HEK293 (cell line): ENCODE measurements around the gene HOXA11.

ENCODE experiments used
- CTCF ChIA-PET: fragments of 350-600 bp; formaldehyde crosslinking; extraction: SDS; loops from one replicate; lab custom pipeline; 2021; ENCODE audit warnings: antibody characterized with exemption; lab: Yijun Ruan, JAX
- POLR2A ChIA-PET: fragments of 300-600 bp; formaldehyde crosslinking; extraction: SDS; loops from one replicate; lab custom pipeline; 2020; ENCODE audit warnings: antibody characterized with exemption, inconsistent platforms; lab: Yijun Ruan, JAX
- H3K27ac ChIP-seq: fragments of 200-500 bp; sonication (Bioruptor generic); 2 replicates; pipeline ENCODE4 v1.5.1; 2014; ENCODE audit warnings: low read depth, low read length, control low read depth, inconsistent platforms; ENCODE audit errors: extremely low read depth
- H3K36me3 ChIP-seq, 2 experiments: fragments of 200-500 bp in 1 of 2; sonication (Bioruptor generic) in 1 of 2; 1 replicate in 1 of 2; 2 replicates in 1 of 2; pipeline ENCODE4 v1.5.1; 2014 to 2017; ENCODE audit warnings: inconsistent platforms in 2 of 2, low read length in 2 of 2; ENCODE audit not compliant: control insufficient read depth in 2 of 2, insufficient read depth in 1 of 2
- H3K4me1 ChIP-seq: fragments of 200-500 bp; sonication (Bioruptor generic); 2 replicates; pipeline ENCODE4 v1.5.1; 2014; ENCODE audit warnings: mild to moderate bottlenecking, low read length, inconsistent platforms; ENCODE audit not compliant: control insufficient read depth, insufficient read depth
- H3K4me3 ChIP-seq: 2 replicates; pipeline ENCODE4 v1.5.1; 2011; ENCODE audit warnings: low read depth, mild to moderate bottlenecking, control low read depth, low read length, moderate library complexity
- H3K9me3 ChIP-seq: fragments of 200-500 bp; sonication (Bioruptor generic); 2 replicates; pipeline ENCODE4 v1.5.1; 2014; ENCODE audit warnings: low read depth, low read length, inconsistent platforms; ENCODE audit not compliant: control insufficient read depth, insufficient read depth
- GLIS1 ChIP-seq: fragments of 450-650 bp; formaldehyde crosslinking; IDR thresholded peaks from 2 replicates; pipeline ENCODE4 v1.5.1; 2016; ENCODE audit warnings: missing biosample characterization, missing genetic modification characterization
- GLIS2 ChIP-seq: fragments of 450-650 bp; formaldehyde crosslinking; IDR thresholded peaks from 2 replicates; pipeline ENCODE4 v1.5.1; 2016; ENCODE audit warnings: missing biosample characterization, missing genetic modification characterization
- HOXA7 ChIP-seq: sonication (generic); formaldehyde crosslinking; IDR thresholded peaks from 2 replicates; pipeline ENCODE4 v1.8.1; 2022; ENCODE audit warnings: missing genetic modification reagents, borderline replicate concordance
- KLF1 ChIP-seq: fragments of 450-650 bp; formaldehyde crosslinking; IDR thresholded peaks from 2 replicates; pipeline ENCODE4 v1.5.1; 2016; ENCODE audit warnings: missing biosample characterization, missing genetic modification characterization
- KLF8 ChIP-seq: fragments of 450-650 bp; formaldehyde crosslinking; IDR thresholded peaks from 2 replicates; pipeline ENCODE4 v1.5.1; 2016; ENCODE audit warnings: missing biosample characterization, missing genetic modification characterization
- SCRT2 ChIP-seq: fragments of 450-650 bp; formaldehyde crosslinking; IDR thresholded peaks from 2 replicates; pipeline ENCODE4 v1.5.1; 2016; ENCODE audit warnings: missing biosample characterization, missing genetic modification characterization
- SP2 ChIP-seq: fragments of 450-650 bp; formaldehyde crosslinking; IDR thresholded peaks from 2 replicates; pipeline ENCODE4 v1.5.1; 2016; ENCODE audit warnings: missing biosample characterization, missing genetic modification characterization
- ZBTB8A ChIP-seq: fragments of 450-650 bp; formaldehyde crosslinking; IDR thresholded peaks from 2 replicates; pipeline ENCODE4 v1.5.1; 2016; ENCODE audit warnings: missing biosample characterization, missing genetic modification characterization
- ZFP37 ChIP-seq: fragments of 450-650 bp; formaldehyde crosslinking; IDR thresholded peaks from 2 replicates; pipeline ENCODE4 v1.5.1; 2016; ENCODE audit warnings: missing biosample characterization, missing genetic modification characterization
- ZNF266 ChIP-seq: fragments of 450-650 bp; formaldehyde crosslinking; IDR thresholded peaks from 2 replicates; pipeline ENCODE4 v1.5.1; 2016; ENCODE audit warnings: missing biosample characterization, missing genetic modification characterization, low read depth
- ZNF341 ChIP-seq: fragments of 450-650 bp; formaldehyde crosslinking; IDR thresholded peaks from 2 replicates; pipeline ENCODE4; 2016; ENCODE audit warnings: low read depth, missing biosample characterization, missing genetic modification characterization
- ZNF561 ChIP-seq: fragments of 450-650 bp; IDR thresholded peaks from 2 replicates; pipeline ENCODE4 v1.5.1; 2018; ENCODE audit warnings: missing biosample characterization, missing genetic modification characterization, borderline replicate concordance
- TF ChIP-seq, protein P1 (sequence below): fragments of 450-650 bp; formaldehyde crosslinking; IDR thresholded peaks from 2 replicates; pipeline ENCODE4 v1.5.1; 2017; ENCODE audit warnings: missing biosample characterization, missing genetic modification characterization
- TF ChIP-seq, protein P2 (sequence below): fragments of 450-650 bp; formaldehyde crosslinking; IDR thresholded peaks from 2 replicates; pipeline ENCODE4 v1.5.1; 2016; ENCODE audit warnings: missing biosample characterization, missing genetic modification characterization
- TF ChIP-seq, protein P3 (sequence below): fragments of 450-650 bp; IDR thresholded peaks from 2 replicates; pipeline ENCODE4 v1.5.1; 2018; ENCODE audit warnings: missing biosample characterization, missing genetic modification characterization

HOXA11 gene

DNA sequence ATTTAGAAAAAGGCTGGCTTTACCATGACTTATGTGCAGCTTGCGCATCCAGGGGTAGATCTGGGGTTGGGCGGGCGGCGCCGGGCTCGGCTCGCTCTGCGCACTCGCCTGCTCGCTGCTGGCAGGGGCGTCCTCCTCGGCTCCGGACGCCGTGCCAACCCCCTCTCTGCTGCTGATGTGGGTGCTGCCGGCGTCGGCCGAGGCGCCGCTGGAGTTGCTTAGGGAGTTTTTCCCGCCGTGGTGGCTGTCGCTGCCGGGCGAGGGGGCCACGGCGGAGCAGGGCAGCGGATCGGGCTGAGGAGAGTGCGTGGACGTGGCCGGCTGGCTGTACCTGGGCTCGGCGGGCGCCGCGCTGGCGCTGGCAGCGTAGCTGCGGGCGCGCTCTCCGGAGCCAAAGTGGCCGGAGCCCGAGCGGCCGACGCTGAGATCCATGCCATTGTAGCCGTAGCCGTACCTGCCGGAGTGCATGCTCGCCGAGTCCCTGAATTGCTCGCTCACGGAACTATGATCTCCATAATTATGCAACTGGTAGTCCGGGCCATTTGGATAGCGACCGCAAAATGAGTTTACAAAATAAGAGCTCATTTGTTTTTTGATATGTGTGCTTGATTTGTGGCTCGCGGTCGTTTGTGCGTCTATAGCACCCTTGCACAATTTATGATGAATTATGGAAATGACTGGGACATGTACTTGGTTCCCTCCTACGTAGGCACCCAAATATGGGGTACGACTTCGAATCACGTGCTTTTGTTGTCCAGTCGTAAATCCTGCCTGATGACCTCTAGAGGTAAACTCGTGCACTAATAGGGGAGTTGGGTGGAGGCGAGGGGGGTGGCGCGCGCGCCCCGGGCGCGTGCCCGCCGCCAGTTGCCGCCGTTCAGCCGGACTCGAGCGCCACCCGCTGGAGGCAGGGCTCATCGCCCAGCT, 41.7 kb downstream of the HOXA11 start, which contains the start of gene HOXA5 (continued):
- no peak for TF ChIP-seq HOXA7 (CRISPR knock-in tag)
- TF ChIP-seq, protein P1, sequence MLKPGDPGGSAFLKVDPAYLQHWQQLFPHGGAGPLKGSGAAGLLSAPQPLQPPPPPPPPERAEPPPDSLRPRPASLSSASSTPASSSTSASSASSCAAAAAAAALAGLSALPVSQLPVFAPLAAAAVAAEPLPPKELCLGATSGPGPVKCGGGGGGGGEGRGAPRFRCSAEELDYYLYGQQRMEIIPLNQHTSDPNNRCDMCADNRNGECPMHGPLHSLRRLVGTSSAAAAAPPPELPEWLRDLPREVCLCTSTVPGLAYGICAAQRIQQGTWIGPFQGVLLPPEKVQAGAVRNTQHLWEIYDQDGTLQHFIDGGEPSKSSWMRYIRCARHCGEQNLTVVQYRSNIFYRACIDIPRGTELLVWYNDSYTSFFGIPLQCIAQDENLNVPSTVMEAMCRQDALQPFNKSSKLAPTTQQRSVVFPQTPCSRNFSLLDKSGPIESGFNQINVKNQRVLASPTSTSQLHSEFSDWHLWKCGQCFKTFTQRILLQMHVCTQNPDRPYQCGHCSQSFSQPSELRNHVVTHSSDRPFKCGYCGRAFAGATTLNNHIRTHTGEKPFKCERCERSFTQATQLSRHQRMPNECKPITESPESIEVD (tag by site-specific recombination), result peak; percentile 72
- peak; percentile 53; the same call in 1 of the 2 replicates for TF ChIP-seq KLF8
- 0 out of 2 replicates have a peak, but pooled peaks have one; percentile 32 for TF ChIP-seq KLF1 (tag by site-specific recombination)

DNA sequence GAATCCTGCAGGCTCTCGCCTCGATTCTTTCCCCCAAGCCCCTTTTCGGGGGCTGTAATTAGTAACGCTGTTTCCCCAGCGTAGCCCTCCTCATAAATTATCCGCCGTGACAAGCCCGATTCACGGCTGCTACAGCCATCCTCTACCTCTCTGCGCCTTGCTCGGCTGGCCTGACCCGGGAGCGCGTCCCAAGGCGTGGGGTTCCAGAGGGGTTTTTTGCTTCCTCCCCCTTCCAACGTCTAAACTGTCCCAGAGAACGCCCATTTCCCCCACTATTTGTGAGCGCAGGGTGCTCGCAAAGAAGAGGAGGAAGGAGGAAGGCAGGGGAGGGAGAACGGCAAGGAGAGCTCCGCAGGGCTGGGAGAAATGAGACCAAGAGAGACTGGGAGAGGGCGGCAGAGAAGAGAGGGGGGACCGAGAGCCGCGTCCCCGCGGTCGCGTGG, 42.4 kb downstream of the HOXA11 start:
- no peaks in the 10 kb centered on the region for H3K9me3 ChIP-seq
- ChIA-PET POLR2A (interaction anchor here (0.6 to 1.6 kb wide), 8 partner anchors 12 to 1280 kb away, joined by 3 to 9 read pairs (median 4); partner anchors contain the start of genes HOXA4 and HOXA9), CTCF (interaction anchor here (0.7 to 4.4 kb wide), 17 partner anchors 11 to 460 kb away, joined by 3 to 34 read pairs (median 6); partner anchors contain the start of genes HOXA1 and HOXA7)
- peaks cover 22% of the 10 kb centered on the region for H3K4me1 ChIP-seq
- peak overlapping the region; percentile 98 for H3K27ac ChIP-seq
- peak overlapping the region; percentile 79 for H3K4me3 ChIP-seq
- H3K36me3 ChIP-seq, result peaks cover 0 to 65% of the 10 kb centered on the region in 2 experiments; a peak in 2 of 3 replicates
- TF ChIP-seq SP2 (peak; percentile 29), ZNF341 (tag by site-specific recombination) (peak; percentile 41; the same call in 1 of the 2 replicates), ZNF266 (tag by site-specific recombination) (peak; percentile 75; the same call in 1 of the 2 replicates)
- TF ChIP-seq, protein P2, sequence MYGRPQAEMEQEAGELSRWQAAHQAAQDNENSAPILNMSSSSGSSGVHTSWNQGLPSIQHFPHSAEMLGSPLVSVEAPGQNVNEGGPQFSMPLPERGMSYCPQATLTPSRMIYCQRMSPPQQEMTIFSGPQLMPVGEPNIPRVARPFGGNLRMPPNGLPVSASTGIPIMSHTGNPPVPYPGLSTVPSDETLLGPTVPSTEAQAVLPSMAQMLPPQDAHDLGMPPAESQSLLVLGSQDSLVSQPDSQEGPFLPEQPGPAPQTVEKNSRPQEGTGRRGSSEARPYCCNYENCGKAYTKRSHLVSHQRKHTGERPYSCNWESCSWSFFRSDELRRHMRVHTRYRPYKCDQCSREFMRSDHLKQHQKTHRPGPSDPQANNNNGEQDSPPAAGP, result no peak
- TF ChIP-seq, protein P3, sequence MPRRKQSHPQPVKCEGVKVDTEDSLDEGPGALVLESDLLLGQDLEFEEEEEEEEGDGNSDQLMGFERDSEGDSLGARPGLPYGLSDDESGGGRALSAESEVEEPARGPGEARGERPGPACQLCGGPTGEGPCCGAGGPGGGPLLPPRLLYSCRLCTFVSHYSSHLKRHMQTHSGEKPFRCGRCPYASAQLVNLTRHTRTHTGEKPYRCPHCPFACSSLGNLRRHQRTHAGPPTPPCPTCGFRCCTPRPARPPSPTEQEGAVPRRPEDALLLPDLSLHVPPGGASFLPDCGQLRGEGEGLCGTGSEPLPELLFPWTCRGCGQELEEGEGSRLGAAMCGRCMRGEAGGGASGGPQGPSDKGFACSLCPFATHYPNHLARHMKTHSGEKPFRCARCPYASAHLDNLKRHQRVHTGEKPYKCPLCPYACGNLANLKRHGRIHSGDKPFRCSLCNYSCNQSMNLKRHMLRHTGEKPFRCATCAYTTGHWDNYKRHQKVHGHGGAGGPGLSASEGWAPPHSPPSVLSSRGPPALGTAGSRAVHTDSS, result peak; percentile 78

DNA sequence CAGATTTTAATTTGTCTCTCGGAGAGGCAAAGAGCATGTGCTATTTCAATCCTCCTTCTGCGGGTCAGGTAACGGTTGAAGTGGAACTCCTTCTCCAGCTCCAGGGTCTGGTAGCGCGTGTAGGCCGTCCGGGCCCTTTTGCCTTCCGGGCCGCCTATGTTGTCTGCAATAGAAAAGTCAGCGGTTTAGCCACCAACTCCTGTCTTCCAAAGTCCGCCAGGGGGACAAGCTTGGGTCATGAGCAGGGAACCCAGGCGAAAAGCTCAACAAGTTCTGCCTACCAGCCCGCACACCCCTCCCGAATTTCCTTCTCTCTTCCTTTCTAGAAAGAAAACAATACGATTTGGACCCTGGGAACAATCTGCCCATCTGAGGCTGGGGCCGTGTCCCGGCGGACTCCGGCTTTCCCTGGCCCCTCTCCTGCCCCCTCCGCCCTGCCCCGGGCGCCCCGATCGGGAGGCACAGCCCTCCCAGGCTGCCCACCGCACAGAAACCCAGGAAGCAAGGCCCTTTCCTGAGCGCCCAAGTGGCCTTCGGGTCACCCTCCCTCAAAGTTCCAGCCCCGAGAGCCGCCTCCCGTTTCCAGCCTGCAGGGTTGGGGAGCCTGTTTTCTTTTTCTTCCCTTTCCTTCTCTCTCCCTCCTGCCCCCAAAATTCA, 43.0 kb downstream of the HOXA11 start:
- Histone ChIP-seq H3K4me1 (peaks cover 23% of the 10 kb centered on the region), H3K9me3 (no peaks in the 10 kb centered on the region), H3K4me3 (peak overlapping the region; percentile 79), H3K27ac (peak overlapping the region; percentile 98), H3K36me3 (peaks cover 0 to 65% of the 10 kb centered on the region in 2 experiments; a peak in 2 of 3 replicates)
- peak; percentile 63 for TF ChIP-seq ZBTB8A (tag by site-specific recombination)
- 0 out of 2 replicates have a peak, but pooled peaks have one; percentile 19 for TF ChIP-seq ZFP37 (tag by site-specific recombination)
- TF ChIP-seq GLIS2 (tag by site-specific recombination), result peak; percentile 34; the same call in 1 of the 2 replicates
- TF ChIP-seq GLIS1 (tag by site-specific recombination), result peak; percentile 18; the same call in 1 of the 2 replicates
- peak; percentile 84 for TF ChIP-seq SCRT2 (tag by site-specific recombination)
- TF ChIP-seq ZNF561, result no peak
- ChIA-PET CTCF (interaction anchor here (0.6 to 4.4 kb wide), 13 partner anchors 8 to 955 kb away, joined by 3 to 29 read pairs (median 7); partner anchors contain the start of gene HOXA4), POLR2A (interaction anchor here (0.6 to 1.3 kb wide), 7 partner anchors 20 to 765 kb away, joined by 3 to 6 read pairs (median 4); partner anchors contain the start of gene SKAP2)
